K562 (cell line): Measurements from ENCODE around the gene ATP5PD. TPM values are rescaled to one million over a fixed set of nuclear protein-coding genes. Genes with fewer than 3 reads are reported as not detected.

ENCODE experiments used
- BCOR ChIP-seq: fragments of 450-650 bp; IDR thresholded peaks from 2 replicates; pipeline ENCODE4 v1.6.1; 2016
- ETS2 ChIP-seq: IDR thresholded peaks from 2 replicates; pipeline ENCODE4 v1.6.1; 2016; ENCODE audit warnings: borderline replicate concordance, missing genetic modification characterization, mild to moderate bottlenecking, moderate library complexity, missing compliant biosample characterization; ENCODE audit not compliant: poor library complexity, severe bottlenecking
- FOXJ3 ChIP-seq: sonication (generic); formaldehyde crosslinking; IDR thresholded peaks from 2 replicates; pipeline ENCODE4 v1.4.0; 2020; ENCODE audit warnings: mild to moderate bottlenecking, missing genetic modification reagents
- GABPA ChIP-seq: fragments of 200-800 bp; sonication (Bioruptor generic); conservative IDR thresholded peaks from 2 replicates; pipeline ENCODE4 v1.6.1; 2016; ENCODE audit warnings: low read depth, missing genetic modification characterization, missing compliant biosample characterization
- GTF2E2 ChIP-seq: fragments of 200-800 bp; sonication (Bioruptor generic); IDR thresholded peaks from 2 replicates; pipeline ENCODE4 v1.6.1; 2016; ENCODE audit warnings: missing genetic modification characterization, missing compliant biosample characterization
- HMGN3 ChIP-seq: IDR thresholded peaks from 2 replicates; pipeline ENCODE4 v1.6.1; 2011; ENCODE audit warnings: borderline replicate concordance, low read depth, mild to moderate bottlenecking, mixed read lengths, low read length; ENCODE audit not compliant: insufficient read length; ENCODE audit errors: extremely low read depth
- TAF9B ChIP-seq: fragments of 450-650 bp; IDR thresholded peaks from 2 replicates; pipeline ENCODE4 v1.6.1; 2018; ENCODE audit warnings: mild to moderate bottlenecking; ENCODE audit not compliant: partially characterized antibody
- ZNF431 ChIP-seq: sonication (generic); formaldehyde crosslinking; IDR thresholded peaks from 2 replicates; pipeline ENCODE4 v1.8.0; 2022; ENCODE audit warnings: mild to moderate bottlenecking, missing genetic modification reagents
- ZNF445 ChIP-seq: fragments of 250-450 bp; sonication (Bioruptor Pico); IDR thresholded peaks from 2 replicates; pipeline ENCODE4 v1.4.0; 2020; ENCODE audit warnings: low read depth, mild to moderate bottlenecking, moderate library complexity
- ZNF764 ChIP-seq: fragments of 250-450 bp; sonication (Bioruptor Pico); IDR thresholded peaks from 2 replicates; pipeline ENCODE4 v1.4.0; 2020; ENCODE audit warnings: low read depth, mild to moderate bottlenecking, moderate library complexity
- ZNF766 ChIP-seq: fragments of 200-800 bp; sonication (Bioruptor generic); conservative IDR thresholded peaks from 2 replicates; pipeline ENCODE4 v1.6.1; 2016; ENCODE audit warnings: missing genetic modification characterization, missing compliant biosample characterization
- polyA plus RNA-seq, 8 experiments: library from polyadenylated mRNA; depleted of rRNA in 4 of 8; stranded (reverse) in 5 of 8; unstranded in 3 of 8; fragments of >200 nt; fragmentation: Nextera tagmentation in 2 of 8; fragmentation: Illumina TruSeq in 1 of 8; extraction: Ambion mirVana in 2 of 8; extraction: Trizol in 1 of 8; gene quantifications; 2 replicates each; pipeline versions ENCODE4 v1.2.1 to v1.2.3, GENCODE V29; 2011 to 2014; ENCODE audit warnings: inconsistent platforms in 1 of 8, missing spikeins in 1 of 8
- total RNA-seq, 7 experiments: library from RNA; depleted of rRNA in 6 of 7; stranded (reverse); fragments of >200 nt in 6 of 7; fragmentation: Illumina TruSeq in 2 of 7; extraction: Trizol in 2 of 7; gene quantifications; 2 replicates each; pipeline versions ENCODE4 v1.2.1 to v1.2.3, GENCODE V29; 2011 to 2021; ENCODE audit warnings: low replicate concordance in 1 of 7
- TF ChIP-seq, protein P1 (sequence below): fragments of 200-600 bp; sonication (generic); IDR thresholded peaks from one replicate; pipeline ENCODE4 v1.6.1; 2012; ENCODE audit warnings: mild to moderate bottlenecking, low read depth, low read length, inconsistent platforms
- TF ChIP-seq, protein P2 (sequence below): fragments of 250-450 bp; sonication (Bioruptor Pico); IDR thresholded peaks from 2 replicates; pipeline ENCODE4 v1.8.0; 2022; ENCODE audit warnings: moderate library complexity, mild to moderate bottlenecking, inconsistent platforms
- TF ChIP-seq, protein P3 (sequence below): fragments of 250-450 bp; sonication (Bioruptor Pico); IDR thresholded peaks from 2 replicates; pipeline ENCODE4 v1.8.0; 2021; ENCODE audit warnings: moderate library complexity, mild to moderate bottlenecking, inconsistent platforms
- TF ChIP-seq, protein P4 (sequence below): fragments of 450-650 bp; IDR thresholded peaks from 2 replicates; pipeline ENCODE4 v1.6.1; 2017; ENCODE audit warnings: mild to moderate bottlenecking, moderate library complexity

ATP5PD gene
- total and polyA plus RNA-seq, 9 of the 15 experiments (the other 6 are each of a cell fraction or from before 2014, with no cell fraction given), result 271 to 828 (median 432) TPM

- peak; percentile 91 for TF ChIP-seq ZNF766
- TF ChIP-seq, protein P1, sequence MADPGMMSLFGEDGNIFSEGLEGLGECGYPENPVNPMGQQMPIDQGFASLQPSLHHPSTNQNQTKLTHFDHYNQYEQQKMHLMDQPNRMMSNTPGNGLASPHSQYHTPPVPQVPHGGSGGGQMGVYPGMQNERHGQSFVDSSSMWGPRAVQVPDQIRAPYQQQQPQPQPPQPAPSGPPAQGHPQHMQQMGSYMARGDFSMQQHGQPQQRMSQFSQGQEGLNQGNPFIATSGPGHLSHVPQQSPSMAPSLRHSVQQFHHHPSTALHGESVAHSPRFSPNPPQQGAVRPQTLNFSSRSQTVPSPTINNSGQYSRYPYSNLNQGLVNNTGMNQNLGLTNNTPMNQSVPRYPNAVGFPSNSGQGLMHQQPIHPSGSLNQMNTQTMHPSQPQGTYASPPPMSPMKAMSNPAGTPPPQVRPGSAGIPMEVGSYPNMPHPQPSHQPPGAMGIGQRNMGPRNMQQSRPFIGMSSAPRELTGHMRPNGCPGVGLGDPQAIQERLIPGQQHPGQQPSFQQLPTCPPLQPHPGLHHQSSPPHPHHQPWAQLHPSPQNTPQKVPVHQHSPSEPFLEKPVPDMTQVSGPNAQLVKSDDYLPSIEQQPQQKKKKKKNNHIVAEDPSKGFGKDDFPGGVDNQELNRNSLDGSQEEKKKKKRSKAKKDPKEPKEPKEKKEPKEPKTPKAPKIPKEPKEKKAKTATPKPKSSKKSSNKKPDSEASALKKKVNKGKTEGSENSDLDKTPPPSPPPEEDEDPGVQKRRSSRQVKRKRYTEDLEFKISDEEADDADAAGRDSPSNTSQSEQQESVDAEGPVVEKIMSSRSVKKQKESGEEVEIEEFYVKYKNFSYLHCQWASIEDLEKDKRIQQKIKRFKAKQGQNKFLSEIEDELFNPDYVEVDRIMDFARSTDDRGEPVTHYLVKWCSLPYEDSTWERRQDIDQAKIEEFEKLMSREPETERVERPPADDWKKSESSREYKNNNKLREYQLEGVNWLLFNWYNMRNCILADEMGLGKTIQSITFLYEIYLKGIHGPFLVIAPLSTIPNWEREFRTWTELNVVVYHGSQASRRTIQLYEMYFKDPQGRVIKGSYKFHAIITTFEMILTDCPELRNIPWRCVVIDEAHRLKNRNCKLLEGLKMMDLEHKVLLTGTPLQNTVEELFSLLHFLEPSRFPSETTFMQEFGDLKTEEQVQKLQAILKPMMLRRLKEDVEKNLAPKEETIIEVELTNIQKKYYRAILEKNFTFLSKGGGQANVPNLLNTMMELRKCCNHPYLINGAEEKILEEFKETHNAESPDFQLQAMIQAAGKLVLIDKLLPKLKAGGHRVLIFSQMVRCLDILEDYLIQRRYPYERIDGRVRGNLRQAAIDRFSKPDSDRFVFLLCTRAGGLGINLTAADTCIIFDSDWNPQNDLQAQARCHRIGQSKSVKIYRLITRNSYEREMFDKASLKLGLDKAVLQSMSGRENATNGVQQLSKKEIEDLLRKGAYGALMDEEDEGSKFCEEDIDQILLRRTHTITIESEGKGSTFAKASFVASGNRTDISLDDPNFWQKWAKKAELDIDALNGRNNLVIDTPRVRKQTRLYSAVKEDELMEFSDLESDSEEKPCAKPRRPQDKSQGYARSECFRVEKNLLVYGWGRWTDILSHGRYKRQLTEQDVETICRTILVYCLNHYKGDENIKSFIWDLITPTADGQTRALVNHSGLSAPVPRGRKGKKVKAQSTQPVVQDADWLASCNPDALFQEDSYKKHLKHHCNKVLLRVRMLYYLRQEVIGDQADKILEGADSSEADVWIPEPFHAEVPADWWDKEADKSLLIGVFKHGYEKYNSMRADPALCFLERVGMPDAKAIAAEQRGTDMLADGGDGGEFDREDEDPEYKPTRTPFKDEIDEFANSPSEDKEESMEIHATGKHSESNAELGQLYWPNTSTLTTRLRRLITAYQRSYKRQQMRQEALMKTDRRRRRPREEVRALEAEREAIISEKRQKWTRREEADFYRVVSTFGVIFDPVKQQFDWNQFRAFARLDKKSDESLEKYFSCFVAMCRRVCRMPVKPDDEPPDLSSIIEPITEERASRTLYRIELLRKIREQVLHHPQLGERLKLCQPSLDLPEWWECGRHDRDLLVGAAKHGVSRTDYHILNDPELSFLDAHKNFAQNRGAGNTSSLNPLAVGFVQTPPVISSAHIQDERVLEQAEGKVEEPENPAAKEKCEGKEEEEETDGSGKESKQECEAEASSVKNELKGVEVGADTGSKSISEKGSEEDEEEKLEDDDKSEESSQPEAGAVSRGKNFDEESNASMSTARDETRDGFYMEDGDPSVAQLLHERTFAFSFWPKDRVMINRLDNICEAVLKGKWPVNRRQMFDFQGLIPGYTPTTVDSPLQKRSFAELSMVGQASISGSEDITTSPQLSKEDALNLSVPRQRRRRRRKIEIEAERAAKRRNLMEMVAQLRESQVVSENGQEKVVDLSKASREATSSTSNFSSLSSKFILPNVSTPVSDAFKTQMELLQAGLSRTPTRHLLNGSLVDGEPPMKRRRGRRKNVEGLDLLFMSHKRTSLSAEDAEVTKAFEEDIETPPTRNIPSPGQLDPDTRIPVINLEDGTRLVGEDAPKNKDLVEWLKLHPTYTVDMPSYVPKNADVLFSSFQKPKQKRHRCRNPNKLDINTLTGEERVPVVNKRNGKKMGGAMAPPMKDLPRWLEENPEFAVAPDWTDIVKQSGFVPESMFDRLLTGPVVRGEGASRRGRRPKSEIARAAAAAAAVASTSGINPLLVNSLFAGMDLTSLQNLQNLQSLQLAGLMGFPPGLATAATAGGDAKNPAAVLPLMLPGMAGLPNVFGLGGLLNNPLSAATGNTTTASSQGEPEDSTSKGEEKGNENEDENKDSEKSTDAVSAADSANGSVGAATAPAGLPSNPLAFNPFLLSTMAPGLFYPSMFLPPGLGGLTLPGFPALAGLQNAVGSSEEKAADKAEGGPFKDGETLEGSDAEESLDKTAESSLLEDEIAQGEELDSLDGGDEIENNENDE, result no peak
- no peak for TF ChIP-seq ETS2
- TF ChIP-seq FOXJ3 (CRISPR knock-in tag), result no peak
- no peak for TF ChIP-seq GABPA
- TF ChIP-seq, protein P2, sequence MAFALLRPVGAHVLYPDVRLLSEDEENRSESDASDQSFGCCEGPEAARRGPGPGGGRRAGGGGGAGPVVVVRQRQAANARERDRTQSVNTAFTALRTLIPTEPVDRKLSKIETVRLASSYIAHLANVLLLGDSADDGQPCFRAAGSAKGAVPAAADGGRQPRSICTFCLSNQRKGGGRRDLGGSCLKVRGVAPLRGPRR (CRISPR knock-in tag), result no peak; the same call in 1 of the 2 replicates
- TF ChIP-seq BCOR, result peak; percentile 86
- peak; percentile 91 for TF ChIP-seq ZNF764 (CRISPR knock-in tag)
- TF ChIP-seq ZNF431, result no peak
- TF ChIP-seq HMGN3, result no peak
- TF ChIP-seq, protein P3, sequence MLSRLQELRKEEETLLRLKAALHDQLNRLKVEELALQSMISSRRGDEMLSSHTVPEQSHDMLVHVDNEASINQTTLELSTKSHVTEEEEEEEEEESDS (CRISPR knock-in tag), result no peak
- no peak for TF ChIP-seq GTF2E2 (tag)
- TF ChIP-seq ZNF445 (CRISPR knock-in tag), result no peak
- TF ChIP-seq, protein P4, sequence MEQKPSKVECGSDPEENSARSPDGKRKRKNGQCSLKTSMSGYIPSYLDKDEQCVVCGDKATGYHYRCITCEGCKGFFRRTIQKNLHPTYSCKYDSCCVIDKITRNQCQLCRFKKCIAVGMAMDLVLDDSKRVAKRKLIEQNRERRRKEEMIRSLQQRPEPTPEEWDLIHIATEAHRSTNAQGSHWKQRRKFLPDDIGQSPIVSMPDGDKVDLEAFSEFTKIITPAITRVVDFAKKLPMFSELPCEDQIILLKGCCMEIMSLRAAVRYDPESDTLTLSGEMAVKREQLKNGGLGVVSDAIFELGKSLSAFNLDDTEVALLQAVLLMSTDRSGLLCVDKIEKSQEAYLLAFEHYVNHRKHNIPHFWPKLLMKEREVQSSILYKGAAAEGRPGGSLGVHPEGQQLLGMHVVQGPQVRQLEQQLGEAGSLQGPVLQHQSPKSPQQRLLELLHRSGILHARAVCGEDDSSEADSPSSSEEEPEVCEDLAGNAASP, result no peak
- TF ChIP-seq TAF9B, result no peak
These were observed 12.4 kb downstream of the ATP5PD start (continued) for GRCh38 chr17:75034236-75034908.
